ENCODE measurements around the gene WDR59.

Gene WDR59

DNA sequence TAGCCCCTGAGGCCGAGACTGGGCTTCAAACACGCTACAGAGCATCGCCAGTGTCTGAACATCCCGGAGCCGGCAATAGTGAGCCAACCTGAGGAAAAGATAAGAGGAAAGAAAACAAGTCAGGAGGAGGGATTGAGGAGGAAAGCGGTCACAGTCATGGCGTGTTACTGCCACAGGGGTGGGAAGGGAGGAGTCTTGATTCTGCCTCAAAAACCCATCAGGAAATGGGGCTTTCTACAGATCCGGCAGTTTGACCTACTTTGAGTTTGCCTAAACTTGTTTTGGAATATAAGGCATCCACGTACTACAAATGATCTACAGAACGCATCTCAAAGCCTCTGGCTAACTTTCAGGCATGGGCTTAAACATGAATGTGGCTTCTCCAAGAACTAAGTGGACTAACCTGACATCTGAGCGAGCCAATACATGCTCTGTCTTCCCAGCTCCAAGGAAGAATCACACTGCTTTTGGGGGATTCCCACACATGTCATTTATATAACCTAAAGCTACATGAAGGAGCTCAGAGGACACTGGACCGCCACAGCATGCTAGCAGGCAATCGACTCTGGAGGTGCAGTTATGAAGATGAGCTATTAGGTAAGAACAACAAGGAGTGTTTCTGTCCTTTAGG is 96.6 kb downstream of the WDR59 start:
- H3K4me3 ChIP-seq (ENCODE audit: low read depth in 1 of 2, low read length in 1 of 2): no peak overlapping the region
- TF ChIP-seq, protein P1, sequence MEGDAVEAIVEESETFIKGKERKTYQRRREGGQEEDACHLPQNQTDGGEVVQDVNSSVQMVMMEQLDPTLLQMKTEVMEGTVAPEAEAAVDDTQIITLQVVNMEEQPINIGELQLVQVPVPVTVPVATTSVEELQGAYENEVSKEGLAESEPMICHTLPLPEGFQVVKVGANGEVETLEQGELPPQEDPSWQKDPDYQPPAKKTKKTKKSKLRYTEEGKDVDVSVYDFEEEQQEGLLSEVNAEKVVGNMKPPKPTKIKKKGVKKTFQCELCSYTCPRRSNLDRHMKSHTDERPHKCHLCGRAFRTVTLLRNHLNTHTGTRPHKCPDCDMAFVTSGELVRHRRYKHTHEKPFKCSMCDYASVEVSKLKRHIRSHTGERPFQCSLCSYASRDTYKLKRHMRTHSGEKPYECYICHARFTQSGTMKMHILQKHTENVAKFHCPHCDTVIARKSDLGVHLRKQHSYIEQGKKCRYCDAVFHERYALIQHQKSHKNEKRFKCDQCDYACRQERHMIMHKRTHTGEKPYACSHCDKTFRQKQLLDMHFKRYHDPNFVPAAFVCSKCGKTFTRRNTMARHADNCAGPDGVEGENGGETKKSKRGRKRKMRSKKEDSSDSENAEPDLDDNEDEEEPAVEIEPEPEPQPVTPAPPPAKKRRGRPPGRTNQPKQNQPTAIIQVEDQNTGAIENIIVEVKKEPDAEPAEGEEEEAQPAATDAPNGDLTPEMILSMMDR (IDR thresholded peaks at IDR 0.05): no peak
- no peaks in the 10 kb centered on the region for H3K27me3 ChIP-seq
- no peaks in the 10 kb centered on the region for H3K4me1 ChIP-seq (ENCODE audit: control insufficient read depth in 1 of 2, insufficient read depth in 1 of 2, low read depth in 1 of 2, low read length in 1 of 2)
- H3K9me3 ChIP-seq: no peaks in the 10 kb centered on the region
- peaks cover 77% of the 10 kb centered on the region for H3K36me3 ChIP-seq
- no peak overlapping the region for H3K27ac ChIP-seq

DNA sequence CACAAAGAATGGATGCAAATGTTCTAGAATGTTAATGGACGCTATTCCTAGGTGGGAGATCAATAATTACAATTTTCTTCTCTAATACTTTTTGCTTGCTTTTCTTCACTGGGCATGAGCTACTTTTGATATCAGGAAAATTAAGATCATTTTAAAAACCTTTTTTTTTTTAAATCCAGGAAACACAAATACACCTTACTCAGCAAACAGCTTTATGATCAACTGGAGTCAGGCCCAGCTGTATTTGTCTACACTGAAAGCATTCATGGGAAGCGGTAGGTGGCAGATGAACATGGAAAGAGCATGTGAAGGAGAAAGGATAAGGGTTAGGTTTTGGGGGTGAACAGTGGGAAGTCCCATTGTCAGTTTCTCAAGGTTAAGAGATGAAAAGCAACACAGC is 97.8 kb downstream of the WDR59 start:
- Histone ChIP-seq H3K27me3 (no peaks in the 10 kb centered on the region), H3K9me3 (no peaks in the 10 kb centered on the region), H3K36me3 (peaks cover 68% of the 10 kb centered on the region), H3K4me1 (ENCODE audit: control insufficient read depth in 1 of 2, insufficient read depth in 1 of 2, low read depth in 1 of 2, low read length in 1 of 2) (no peaks in the 10 kb centered on the region), H3K4me3 (ENCODE audit: low read depth in 1 of 2, low read length in 1 of 2) (no peak overlapping the region), H3K27ac (no peak overlapping the region)
- TF ChIP-seq, protein P1 (IDR thresholded peaks at IDR 0.05): no peak

DNA sequence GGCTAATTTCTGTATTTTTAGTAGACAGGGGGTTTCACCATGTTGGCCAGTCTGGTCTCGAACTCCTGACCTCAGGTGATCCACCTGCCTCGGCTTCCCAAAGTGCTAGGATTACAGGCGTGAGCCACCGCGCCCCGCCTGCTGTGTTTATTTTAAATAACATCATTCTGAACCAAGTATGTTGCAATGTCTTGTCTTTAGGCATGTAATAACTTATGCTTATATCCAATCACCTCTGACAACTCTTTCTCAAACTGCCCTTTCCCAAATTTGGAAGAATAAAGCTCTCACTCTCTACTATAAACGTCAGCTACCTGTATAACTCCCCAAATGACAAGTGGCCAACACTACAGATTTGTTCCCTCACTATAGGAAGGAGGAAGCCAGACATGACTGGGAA is 107.2 kb downstream of the WDR59 start:
- TF ChIP-seq, protein P1 (IDR thresholded peaks at IDR 0.05): no peak
- Histone ChIP-seq H3K4me1 (ENCODE audit: control insufficient read depth in 1 of 2, insufficient read depth in 1 of 2, low read depth in 1 of 2, low read length in 1 of 2) (no peaks in the 10 kb centered on the region), H3K9me3 (no peaks in the 10 kb centered on the region), H3K27me3 (no peaks in the 10 kb centered on the region), H3K4me3 (ENCODE audit: low read depth in 1 of 2, low read length in 1 of 2) (no peak overlapping the region), H3K27ac (no peak overlapping the region), H3K36me3 (peaks cover 26% of the 10 kb centered on the region)

- Histone ChIP-seq H3K36me3 (peaks cover 16% of the 10 kb centered on the region), H3K4me1 (ENCODE audit: control insufficient read depth in 1 of 2, insufficient read depth in 1 of 2, low read depth in 1 of 2, low read length in 1 of 2) (no peaks in the 10 kb centered on the region), H3K27me3 (no peaks in the 10 kb centered on the region), H3K9me3 (no peaks in the 10 kb centered on the region), H3K4me3 (ENCODE audit: low read depth in 1 of 2, low read length in 1 of 2) (no peak overlapping the region), H3K27ac (no peak overlapping the region)
- TF ChIP-seq, protein P1 (IDR thresholded peaks at IDR 0.05): no peak
Observed at GRCh38 chr16:74874912-74875546, 109.9 kb downstream of the WDR59 start.

DNA sequence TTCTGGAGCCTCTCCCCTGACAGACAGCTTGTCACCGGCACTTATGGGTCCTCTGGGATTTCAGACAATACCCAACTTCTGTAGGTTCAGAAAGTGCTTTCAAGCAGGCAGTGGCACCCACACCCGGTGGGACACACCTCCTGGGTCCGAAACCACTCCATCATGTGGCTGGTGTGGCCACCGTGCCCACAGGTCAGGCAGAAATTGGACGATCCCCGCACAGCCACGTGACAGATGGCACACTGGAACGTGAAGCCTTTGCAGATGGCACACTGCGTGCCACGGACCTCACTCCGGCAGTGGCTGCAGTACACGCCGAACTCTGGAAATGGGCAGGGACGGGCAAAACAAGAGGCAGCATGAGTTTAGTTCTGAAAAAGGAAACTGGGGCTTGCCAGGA is 110.8 kb downstream of the WDR59 start:
- no peak overlapping the region for H3K4me3 ChIP-seq (ENCODE audit: low read depth in 1 of 2, low read length in 1 of 2)
- H3K27me3 ChIP-seq: no peaks in the 10 kb centered on the region
- TF ChIP-seq, protein P1 (IDR thresholded peaks at IDR 0.05): no peak
- H3K36me3 ChIP-seq: peaks cover 16% of the 10 kb centered on the region
- no peaks in the 10 kb centered on the region for H3K9me3 ChIP-seq
- H3K4me1 ChIP-seq (ENCODE audit: control insufficient read depth in 1 of 2, insufficient read depth in 1 of 2, low read depth in 1 of 2, low read length in 1 of 2): no peaks in the 10 kb centered on the region
- no peak overlapping the region for H3K27ac ChIP-seq

Measured in neutrophil (primary cell).